ENCODE data around the gene PPP3CA.

DNA sequence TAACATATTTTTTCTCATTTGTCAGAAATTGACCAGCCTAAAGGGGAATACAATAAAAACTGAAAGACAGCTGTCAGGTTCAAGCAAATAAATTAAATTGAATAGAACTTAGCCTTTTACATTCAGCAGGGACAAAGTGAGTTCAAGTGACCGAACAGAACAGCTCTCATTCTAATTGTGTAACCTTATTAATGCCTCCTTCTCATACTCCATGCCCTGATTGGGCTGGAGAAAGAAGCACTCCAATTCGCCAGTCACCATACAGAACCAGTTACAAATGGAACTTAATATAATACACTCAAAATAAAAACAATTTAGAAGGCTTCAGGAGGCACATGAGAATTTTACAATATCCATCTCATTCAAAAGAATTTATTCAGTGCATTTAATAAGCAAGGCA is 8.0 kb downstream of the PPP3CA start:
- TF ChIP-seq, protein P1, sequence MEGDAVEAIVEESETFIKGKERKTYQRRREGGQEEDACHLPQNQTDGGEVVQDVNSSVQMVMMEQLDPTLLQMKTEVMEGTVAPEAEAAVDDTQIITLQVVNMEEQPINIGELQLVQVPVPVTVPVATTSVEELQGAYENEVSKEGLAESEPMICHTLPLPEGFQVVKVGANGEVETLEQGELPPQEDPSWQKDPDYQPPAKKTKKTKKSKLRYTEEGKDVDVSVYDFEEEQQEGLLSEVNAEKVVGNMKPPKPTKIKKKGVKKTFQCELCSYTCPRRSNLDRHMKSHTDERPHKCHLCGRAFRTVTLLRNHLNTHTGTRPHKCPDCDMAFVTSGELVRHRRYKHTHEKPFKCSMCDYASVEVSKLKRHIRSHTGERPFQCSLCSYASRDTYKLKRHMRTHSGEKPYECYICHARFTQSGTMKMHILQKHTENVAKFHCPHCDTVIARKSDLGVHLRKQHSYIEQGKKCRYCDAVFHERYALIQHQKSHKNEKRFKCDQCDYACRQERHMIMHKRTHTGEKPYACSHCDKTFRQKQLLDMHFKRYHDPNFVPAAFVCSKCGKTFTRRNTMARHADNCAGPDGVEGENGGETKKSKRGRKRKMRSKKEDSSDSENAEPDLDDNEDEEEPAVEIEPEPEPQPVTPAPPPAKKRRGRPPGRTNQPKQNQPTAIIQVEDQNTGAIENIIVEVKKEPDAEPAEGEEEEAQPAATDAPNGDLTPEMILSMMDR (IDR thresholded peaks at IDR 0.05; ENCODE audit: low read length): no peak
- TF ChIP-seq EZH2 (optimal IDR thresholded peaks at IDR 0.05; ENCODE audit: low read depth, low read length): no peak
- TF ChIP-seq EZH2phosphoT487 (IDR thresholded peaks at IDR 0.05; ENCODE audit: low read length): no peak

All from MM.1S (cell line).